Measurements from ENCODE around the gene ZNF83.

GRCh38 chr19:52635786-52636570, 2.2 kb downstream of the ZNF83 start:
- no peak for TF ChIP-seq CTCF (IDR thresholded peaks at IDR 0.05)
- TF ChIP-seq EZH2 (IDR thresholded peaks at IDR 0.05; ENCODE audit: borderline replicate concordance, insufficient read depth, low read depth, low read length, poor library complexity, severe bottlenecking), result no peak
